ENCODE measurements around the gene GPD2.

DNA sequence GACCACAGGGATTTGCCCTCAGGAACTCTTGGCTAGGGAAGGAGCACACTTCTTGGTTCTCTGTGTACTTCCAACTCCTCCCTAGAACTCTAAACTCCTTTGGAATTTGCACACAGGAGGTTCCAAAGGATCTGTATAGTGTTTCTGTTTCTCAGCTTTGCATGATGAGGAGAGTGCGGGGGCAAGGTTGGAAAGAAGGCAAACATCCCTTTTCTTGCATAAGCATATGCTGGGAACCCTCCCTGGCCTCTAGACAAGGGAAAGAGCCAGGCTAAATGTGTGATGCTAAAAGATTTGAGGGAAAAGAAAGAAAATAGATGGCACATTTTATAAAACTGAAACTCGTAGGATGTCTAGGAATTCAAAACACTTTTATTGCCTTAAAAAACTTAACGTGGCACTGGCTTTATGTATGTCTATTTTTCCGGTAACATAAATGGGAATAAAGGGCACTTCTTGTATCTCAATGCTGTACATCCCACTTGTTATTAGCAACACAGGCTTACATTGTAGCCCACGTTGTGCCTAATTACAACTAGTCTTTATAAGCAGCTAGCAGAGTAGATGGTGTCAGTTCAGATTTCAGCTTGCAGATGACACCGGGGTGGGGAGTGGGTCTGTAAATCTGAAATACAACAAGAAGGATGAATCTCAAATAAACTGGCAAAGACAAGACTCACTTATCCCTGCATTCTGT lies 165.8 kb downstream of the GPD2 start:
- TF ChIP-seq EZH2 (optimal IDR thresholded peaks at IDR 0.05; ENCODE audit: low read depth, low read length): no peak
- TF ChIP-seq, protein P1, sequence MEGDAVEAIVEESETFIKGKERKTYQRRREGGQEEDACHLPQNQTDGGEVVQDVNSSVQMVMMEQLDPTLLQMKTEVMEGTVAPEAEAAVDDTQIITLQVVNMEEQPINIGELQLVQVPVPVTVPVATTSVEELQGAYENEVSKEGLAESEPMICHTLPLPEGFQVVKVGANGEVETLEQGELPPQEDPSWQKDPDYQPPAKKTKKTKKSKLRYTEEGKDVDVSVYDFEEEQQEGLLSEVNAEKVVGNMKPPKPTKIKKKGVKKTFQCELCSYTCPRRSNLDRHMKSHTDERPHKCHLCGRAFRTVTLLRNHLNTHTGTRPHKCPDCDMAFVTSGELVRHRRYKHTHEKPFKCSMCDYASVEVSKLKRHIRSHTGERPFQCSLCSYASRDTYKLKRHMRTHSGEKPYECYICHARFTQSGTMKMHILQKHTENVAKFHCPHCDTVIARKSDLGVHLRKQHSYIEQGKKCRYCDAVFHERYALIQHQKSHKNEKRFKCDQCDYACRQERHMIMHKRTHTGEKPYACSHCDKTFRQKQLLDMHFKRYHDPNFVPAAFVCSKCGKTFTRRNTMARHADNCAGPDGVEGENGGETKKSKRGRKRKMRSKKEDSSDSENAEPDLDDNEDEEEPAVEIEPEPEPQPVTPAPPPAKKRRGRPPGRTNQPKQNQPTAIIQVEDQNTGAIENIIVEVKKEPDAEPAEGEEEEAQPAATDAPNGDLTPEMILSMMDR (IDR thresholded peaks at IDR 0.05; ENCODE audit: low read length): no peak

Data from MM.1S (cell line).